HL-60/S4 (cell line): ENCODE data around the gene KCNC1.

Experiments used
- in situ Hi-C: fragments of 300-500 bp; cut with MboI; formaldehyde crosslinking; loops from 2 replicates; pipeline ENCODE4 v1.14.3; 2022; ENCODE audit warnings: low sequenced_read_pairs

The KCNC1 gene

GRCh38 chr11:17734418-17734911 is at the start of gene KCNC1:
Gene KCNC1 (plus strand): TSS chr11:17734781. CDS start chr11:17736003, 1,222 bp downstream.
- in situ Hi-C loops, result no loop called here

GRCh38 chr11:17686231-17686980 is 48.2 kb upstream of the KCNC1 start:
- in situ Hi-C loops, result no loop called here

- in situ Hi-C loops, result no loop called here
Measured at GRCh38 chr11:17687946-17688670, 46.5 kb upstream of the KCNC1 start.

GRCh38 chr11:17691550-17691949 is 43.0 kb upstream of the KCNC1 start:
- in situ Hi-C loops, result no loop called here

- in situ Hi-C loops, result no loop called here
Measured at GRCh38 chr11:17691976-17692375, 42.6 kb upstream of the KCNC1 start.

- in situ Hi-C loops, result no loop called here
Measured at GRCh38 chr11:17692931-17693330, 41.6 kb upstream of the KCNC1 start.

- in situ Hi-C loops, result no loop called here
Measured at GRCh38 chr11:17693531-17693930, 41.0 kb upstream of the KCNC1 start.

GRCh38 chr11:17694494-17695110 is 40.0 kb upstream of the KCNC1 start:
- in situ Hi-C loops, result no loop called here

GRCh38 chr11:17695454-17696441 is 38.8 kb upstream of the KCNC1 start:
- in situ Hi-C loops, result no loop called here

- in situ Hi-C loops, result no loop called here
Measured at GRCh38 chr11:17696741-17697140, 37.8 kb upstream of the KCNC1 start.

- in situ Hi-C loops, result no loop called here
Measured at GRCh38 chr11:17697175-17697949, 37.2 kb upstream of the KCNC1 start.

GRCh38 chr11:17699147-17700114 is 35.1 kb upstream of the KCNC1 start:
- in situ Hi-C loops, result no loop called here

GRCh38 chr11:17700991-17701390 is 33.6 kb upstream of the KCNC1 start:
- in situ Hi-C loops, result no loop called here

GRCh38 chr11:17702876-17703275 is 31.7 kb upstream of the KCNC1 start:
- in situ Hi-C loops, result no loop called here

GRCh38 chr11:17703951-17704350 is 30.6 kb upstream of the KCNC1 start:
- in situ Hi-C loops, result no loop called here

- in situ Hi-C loops, result no loop called here
Measured at GRCh38 chr11:17707830-17708229, 26.8 kb upstream of the KCNC1 start.

GRCh38 chr11:17711836-17712235 is 22.7 kb upstream of the KCNC1 start:
- in situ Hi-C loops, result no loop called here

- in situ Hi-C loops, result no loop called here
Measured at GRCh38 chr11:17713851-17714250, 20.7 kb upstream of the KCNC1 start.
